GM12891 (cell line): ENCODE measurements around the gene JMJD6. TPM values are rescaled to one million over a fixed set of nuclear protein-coding genes. Genes with fewer than 3 reads are reported as not detected.

ENCODE experiments used
- DNase-seq: peaks from one replicate; pipeline ENCODE4 v3.0.0; 2011; ENCODE audit warnings: low spot score; ENCODE audit not compliant: insufficient read length
- FAIRE-seq: peaks from 2 replicates; lab custom pipeline; 2011; peaks lifted over from hg19 to GRCh38; lab: Jason Lieb, UNC
- PAX5 ChIP-seq: IDR thresholded peaks from 2 replicates; pipeline ENCODE4 v1.6.1; 2011; ENCODE audit warnings: low read length, moderate library complexity, mild to moderate bottlenecking; ENCODE audit not compliant: insufficient read depth, severe bottlenecking
- POLR2A ChIP-seq: IDR thresholded peaks from 2 replicates; pipeline ENCODE4 v1.6.1; 2011; ENCODE audit warnings: low read depth, low read length, control low read depth
- POLR2AphosphoS5 ChIP-seq: IDR thresholded peaks from 2 replicates; pipeline ENCODE4 v1.6.1; 2011; ENCODE audit warnings: low read depth, low read length, control low read depth
- POU2F2 ChIP-seq: IDR thresholded peaks from 2 replicates; pipeline ENCODE4 v1.6.1; 2011; ENCODE audit warnings: low read depth, mild to moderate bottlenecking, control low read depth, low read length, moderate library complexity
- SPI1 ChIP-seq: IDR thresholded peaks from 2 replicates; pipeline ENCODE4 v1.6.1; 2011; ENCODE audit warnings: low read depth, low read length, control low read depth
- TAF1 ChIP-seq: IDR thresholded peaks from 2 replicates; pipeline ENCODE4 v1.6.1; 2011; ENCODE audit warnings: low read depth, low read length, control low read depth
- polyA plus RNA-seq: library from polyadenylated mRNA; unstranded; fragments of >200 nt; gene quantifications from one replicate; pipeline ENCODE4 v1.2.1, GENCODE V29; 2012; ENCODE audit warnings: low read depth, missing spikeins, inconsistent platforms; ENCODE audit not compliant: missing spikeins

The JMJD6 gene
- 23.2 TPM for polyA plus RNA-seq

- TF ChIP-seq POU2F2 (no peak), POLR2AphosphoS5 (peak; percentile 72; the same call in 1 of the 2 replicates), PAX5 (no peak), SPI1 (no peak), TAF1 (peak; percentile 46), POLR2A (peak; percentile 77)
- DNase-seq (peak; percentile 92), FAIRE-seq (peak; percentile 78)
Measured at GRCh38 chr17:76726231-76726775, at the start of gene JMJD6. JMJD6 (minus strand) TSS chr17:76726606; CDS start chr17:76726475, 131 bp downstream.

DNA sequence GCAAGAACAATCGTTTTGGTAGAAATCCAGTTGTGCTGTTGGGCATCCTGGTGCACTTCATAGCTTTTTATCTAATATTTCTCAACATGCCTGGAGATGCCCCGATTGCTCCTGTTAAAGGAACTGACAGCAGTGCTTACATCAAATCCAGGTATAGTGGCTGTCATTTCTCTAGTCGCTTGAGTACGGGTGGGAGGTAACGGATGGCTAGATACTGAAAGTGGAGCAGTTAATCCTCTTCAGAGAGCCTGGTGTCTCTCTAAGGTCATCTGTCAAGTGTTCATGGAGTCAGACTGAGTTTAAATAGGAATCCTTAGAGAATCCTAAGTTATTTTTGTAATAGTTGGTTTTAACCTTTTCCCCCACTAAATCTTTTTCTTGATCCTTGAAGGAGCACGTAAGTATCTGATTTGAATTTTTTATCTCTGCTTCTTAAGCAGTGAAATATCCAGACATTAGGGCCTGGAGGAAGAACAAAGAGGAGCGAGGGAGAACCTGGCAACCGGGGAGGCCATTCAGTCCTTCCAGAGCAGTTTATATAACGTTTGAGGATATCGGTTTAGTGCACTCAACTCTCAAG is 48.7 kb upstream of the JMJD6 start:
- DNase-seq, result no peak
- TF ChIP-seq POLR2AphosphoS5, result no peak
- no peak for TF ChIP-seq SPI1
- TF ChIP-seq PAX5, result no peak
- TF ChIP-seq POU2F2, result no peak
- no peak for TF ChIP-seq POLR2A
- no peak for TF ChIP-seq TAF1
- FAIRE-seq, result no peak

DNA sequence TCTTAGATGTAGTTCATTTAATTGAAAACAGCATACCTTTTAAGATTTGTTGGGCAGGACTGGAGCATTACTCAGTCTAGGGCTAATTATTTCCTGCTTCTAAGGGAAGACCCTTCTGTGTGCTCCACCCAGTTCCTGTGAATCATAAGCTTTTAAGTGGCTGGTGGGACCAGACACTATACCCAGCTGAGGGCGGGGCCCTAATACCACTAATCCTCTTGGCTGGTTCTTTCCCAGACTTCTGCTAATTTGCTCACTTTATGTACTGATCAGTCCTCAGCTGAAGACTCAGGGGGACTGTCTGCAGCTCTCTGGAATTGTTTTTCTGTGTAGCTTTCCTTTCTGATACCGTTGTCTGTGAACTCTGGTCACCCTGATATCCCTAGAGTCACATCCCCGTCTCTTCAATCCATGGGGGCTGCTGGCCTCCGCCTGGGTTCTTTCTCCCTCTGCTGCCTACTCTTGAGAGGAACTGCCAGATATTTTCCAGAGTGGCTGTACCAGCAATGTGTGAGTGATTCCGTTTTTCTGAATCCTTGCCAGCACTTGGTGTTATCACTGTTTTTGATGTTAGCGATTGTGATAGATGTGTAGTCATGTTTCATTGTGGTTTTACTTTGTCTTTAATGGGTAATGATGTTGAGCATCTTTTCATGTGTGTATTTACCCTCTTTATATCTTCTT is 46.6 kb upstream of the JMJD6 start:
- DNase-seq (no peak), FAIRE-seq (no peak)
- no peak for TF ChIP-seq SPI1
- TF ChIP-seq POLR2A, result no peak
- TF ChIP-seq PAX5, result no peak
- TF ChIP-seq TAF1, result no peak
- no peak for TF ChIP-seq POU2F2
- no peak for TF ChIP-seq POLR2AphosphoS5

GRCh38 chr17:76758570-76758969 is 32.2 kb upstream of the JMJD6 start:
- DNase-seq (no peak), FAIRE-seq (no peak)
- TF ChIP-seq SPI1, result no peak
- no peak for TF ChIP-seq PAX5
- TF ChIP-seq POLR2A, result no peak
- TF ChIP-seq POU2F2, result no peak
- TF ChIP-seq TAF1, result no peak
- TF ChIP-seq POLR2AphosphoS5, result no peak

- DNase-seq (no peak), FAIRE-seq (no peak)
- TF ChIP-seq SPI1, result no peak
- no peak for TF ChIP-seq POLR2A
- TF ChIP-seq TAF1, result no peak
- TF ChIP-seq POU2F2, result no peak
- TF ChIP-seq POLR2AphosphoS5, result no peak
- no peak for TF ChIP-seq PAX5
Measured at GRCh38 chr17:76757256-76757655, 30.9 kb upstream of the JMJD6 start.

DNA sequence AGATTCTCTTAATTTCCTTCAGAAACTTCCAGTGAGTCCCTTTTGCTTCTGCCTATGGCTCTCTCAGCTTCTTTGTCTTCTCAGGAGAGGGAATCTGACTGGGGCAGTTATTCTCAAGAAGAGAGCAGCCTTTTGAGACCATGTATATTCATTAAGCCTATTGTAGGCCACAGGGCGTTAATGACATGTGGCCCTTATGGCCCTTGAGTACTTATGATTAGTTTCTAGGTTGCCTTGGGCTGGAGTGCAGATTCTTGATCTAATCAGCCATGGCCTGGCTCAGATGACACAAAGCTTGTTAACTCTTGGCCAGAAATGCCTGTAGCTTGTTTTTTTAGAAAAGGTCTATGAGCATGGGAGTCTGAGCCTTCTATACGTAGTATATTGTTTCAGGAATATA is 28.9 kb upstream of the JMJD6 start:
- no peak for FAIRE-seq

DNA sequence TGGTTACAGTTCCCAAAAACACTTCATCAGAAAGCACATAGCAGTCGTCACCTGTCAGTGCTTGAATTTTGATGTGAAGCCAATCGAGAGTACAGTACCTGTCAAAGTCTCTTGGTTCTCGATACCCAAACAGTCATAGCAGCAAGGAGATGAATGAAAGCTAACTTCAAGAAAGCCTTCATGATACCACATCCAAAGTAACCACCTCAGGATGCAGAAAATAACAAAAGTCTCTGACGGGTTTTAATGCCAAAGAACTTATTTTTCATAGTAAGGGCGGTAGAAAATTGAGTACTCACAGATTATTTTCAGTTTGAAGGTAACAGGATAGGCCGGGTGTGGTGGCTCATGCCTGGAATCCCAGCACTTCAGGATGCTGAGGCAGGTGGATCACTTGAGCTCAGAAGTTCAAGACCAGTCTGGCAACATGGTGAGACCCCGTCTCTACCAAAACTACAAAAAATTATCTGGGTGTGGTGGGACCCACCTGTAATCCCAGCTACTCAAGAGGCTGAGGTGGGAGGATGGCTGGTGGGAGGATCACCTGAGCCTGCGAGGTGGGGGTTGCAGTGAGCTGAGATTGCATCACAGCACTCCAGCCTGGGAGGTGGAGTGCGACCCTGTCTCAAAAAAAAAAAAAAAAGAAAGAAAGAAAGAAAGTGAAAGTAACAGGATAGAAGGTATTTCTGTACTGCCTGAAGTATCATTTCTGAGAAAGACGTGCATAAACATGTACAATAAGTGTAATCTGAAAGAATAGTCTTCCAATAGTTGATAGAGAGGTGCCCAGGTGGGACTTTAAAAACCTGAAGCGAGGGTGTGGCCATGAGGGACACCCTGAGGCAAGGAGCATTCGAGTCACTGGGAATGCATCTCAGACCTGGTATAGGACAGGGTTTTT is 26.9 kb upstream of the JMJD6 start:
- no peak for TF ChIP-seq POU2F2
- no peak for TF ChIP-seq SPI1
- no peak for TF ChIP-seq PAX5
- no peak for TF ChIP-seq POLR2AphosphoS5
- no peak for TF ChIP-seq TAF1
- TF ChIP-seq POLR2A, result no peak
- no peak for DNase-seq

More for the DNA sequence above, 28.9 kb upstream of the JMJD6 start:
- no peak for DNase-seq
- TF ChIP-seq POU2F2, result no peak
- no peak for TF ChIP-seq SPI1
- no peak for TF ChIP-seq PAX5
- TF ChIP-seq POLR2AphosphoS5, result no peak
- no peak for TF ChIP-seq POLR2A
- TF ChIP-seq TAF1, result no peak

DNA sequence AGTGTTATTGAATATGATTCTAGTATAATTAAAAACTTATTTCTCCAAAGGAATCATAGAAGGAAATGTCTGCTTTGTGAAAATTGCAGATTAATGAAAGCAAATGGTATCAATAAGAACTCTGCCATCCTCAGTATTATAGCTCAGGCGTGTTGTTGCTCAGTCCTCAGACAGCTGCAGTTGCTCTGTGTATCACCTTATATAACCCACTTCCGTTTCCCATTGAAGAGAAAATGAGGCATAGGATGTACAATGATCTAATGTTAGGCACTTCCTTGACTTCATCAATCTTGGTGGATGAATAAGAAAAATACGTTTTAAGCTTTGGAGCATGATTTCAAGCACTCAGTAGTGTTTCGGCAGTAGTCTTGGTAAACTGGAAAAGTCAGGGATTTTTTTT is 25.6 kb upstream of the JMJD6 start:
- no peak for DNase-seq
- TF ChIP-seq POU2F2 (no peak), PAX5 (no peak), POLR2A (no peak), POLR2AphosphoS5 (no peak), TAF1 (no peak), SPI1 (no peak)
- FAIRE-seq, result no peak

More for the DNA sequence above, 26.9 kb upstream of the JMJD6 start:
- peak; percentile 20 for FAIRE-seq

- no peak for TF ChIP-seq PAX5
- no peak for DNase-seq
- no peak for FAIRE-seq
Measured at GRCh38 chr17:76751416-76751993, 25.1 kb upstream of the JMJD6 start.

DNA sequence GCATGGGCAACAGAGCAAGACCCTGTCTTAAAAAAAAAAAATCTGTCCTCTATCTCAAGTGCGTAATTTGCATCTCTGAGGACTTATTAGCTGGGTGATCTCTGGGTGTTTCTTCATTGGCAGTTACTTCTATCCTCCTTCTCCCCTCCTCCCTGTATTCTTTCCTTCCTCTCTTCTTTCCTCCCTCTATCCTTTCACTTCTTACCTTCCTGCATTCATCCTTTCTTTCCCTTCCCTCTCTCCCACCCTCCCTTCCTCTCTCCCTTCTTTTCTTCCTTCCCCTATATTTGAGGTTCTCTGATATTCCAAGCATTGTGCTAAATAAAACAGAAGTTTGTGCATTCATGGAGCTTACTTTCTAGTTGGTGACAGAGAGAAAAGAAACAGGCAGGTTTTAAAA is 22.3 kb upstream of the JMJD6 start:
- TF ChIP-seq POLR2A, result no peak
- TF ChIP-seq PAX5, result no peak
- no peak for TF ChIP-seq POU2F2
- TF ChIP-seq POLR2AphosphoS5, result no peak
- TF ChIP-seq TAF1, result no peak
- TF ChIP-seq SPI1, result no peak
- DNase-seq (no peak), FAIRE-seq (no peak)
